ENCODE data around the gene DBET. TPM values are rescaled to one million over a fixed set of nuclear protein-coding genes. Genes with fewer than 3 reads are reported as not detected.
A peak's percentile ranks its signal among the peaks of the same experiment; 100 is the strongest.
"Not testable (repeated sequence)": the region's sequence is repeated elsewhere in the genome, so short reads cannot be mapped to it uniquely, and the experiment has no call there.

The DBET gene
- total RNA-seq, 4 donors from 2014 or later, result not detected

DNA sequence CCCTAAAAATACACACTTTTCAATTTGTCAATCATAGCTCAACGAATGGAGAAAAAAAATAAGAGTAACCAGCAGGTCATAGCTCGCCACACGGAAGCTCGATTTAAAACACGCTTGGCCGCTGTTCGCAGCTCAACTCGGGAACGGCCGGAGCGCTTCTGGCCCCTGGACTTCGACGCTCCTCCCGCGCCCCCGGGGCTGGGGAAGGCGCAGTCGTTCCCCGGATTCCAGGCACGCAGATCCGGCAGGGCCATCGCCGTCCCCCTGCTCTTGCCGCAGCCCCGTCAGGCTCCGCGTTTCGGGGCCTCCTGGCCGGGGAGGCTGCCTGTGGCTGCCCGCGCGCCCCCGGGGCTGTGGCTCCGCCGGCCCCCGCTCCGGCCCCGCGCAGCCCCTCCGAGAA is 23.4 kb upstream of the DBET start:
- not testable (repeated sequence) for H3K4me3 ChIP-seq, H3K9me3 ChIP-seq, H3K4me1 ChIP-seq, H3K36me3 ChIP-seq, H3K27ac ChIP-seq, DNase-seq, H3K27me3 ChIP-seq

DNA sequence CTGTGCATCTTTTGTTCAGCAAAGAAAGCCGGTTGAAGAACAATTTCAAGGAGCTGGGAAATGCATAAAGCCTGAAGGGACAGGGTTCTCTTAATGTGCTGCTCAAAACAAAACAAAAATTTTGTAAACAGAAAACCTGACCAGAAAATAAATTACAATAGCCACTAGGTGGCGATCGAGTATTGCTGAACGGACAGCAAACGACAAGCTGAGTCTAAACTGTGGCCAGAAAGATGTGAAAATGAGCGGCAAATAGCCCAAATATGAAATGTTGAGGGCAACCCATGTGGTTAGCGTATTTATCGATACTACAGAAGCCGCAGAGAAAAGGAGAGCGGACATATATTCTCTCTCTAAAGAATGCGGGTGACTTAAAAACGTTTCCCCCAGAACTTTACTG is 16.7 kb upstream of the DBET start:
- H3K27me3 ChIP-seq, H3K4me1 ChIP-seq, H3K27ac ChIP-seq, H3K4me3 ChIP-seq, H3K9me3 ChIP-seq, H3K36me3 ChIP-seq, DNase-seq: not testable (repeated sequence)

GRCh38 chr4:190049378-190050239 is 14.7 kb upstream of the DBET start:
- not testable (repeated sequence) for H3K4me3 ChIP-seq, H3K27ac ChIP-seq, H3K4me1 ChIP-seq, DNase-seq, H3K9me3 ChIP-seq, H3K36me3 ChIP-seq, H3K27me3 ChIP-seq

DNA sequence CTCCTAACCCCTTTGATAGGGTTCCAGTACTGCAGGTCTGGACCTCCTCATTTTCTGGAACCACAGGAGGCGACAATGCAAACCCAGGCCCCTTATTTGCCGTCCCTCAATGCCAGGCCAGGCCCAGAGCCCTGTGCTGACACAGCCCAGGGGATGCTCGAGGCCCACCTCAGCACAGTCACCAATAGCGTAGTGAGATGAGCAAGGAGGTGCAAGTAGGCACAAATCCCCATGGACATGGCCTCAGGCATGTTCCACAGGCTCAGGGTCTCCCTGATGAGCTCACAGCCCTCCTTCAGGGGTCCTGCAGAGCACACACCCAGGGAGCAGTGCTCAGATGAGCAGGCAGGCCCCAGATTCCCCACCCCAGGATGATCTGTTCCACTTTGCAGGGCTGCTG is 5.3 kb upstream of the DBET start:
- H3K4me1 ChIP-seq, DNase-seq, H3K4me3 ChIP-seq, H3K36me3 ChIP-seq, H3K9me3 ChIP-seq, H3K27me3 ChIP-seq, H3K27ac ChIP-seq: not testable (repeated sequence)

GRCh38 chr4:190064805-190065204 is 503 bp downstream of the DBET start:
- H3K27me3 ChIP-seq, H3K36me3 ChIP-seq, DNase-seq, H3K27ac ChIP-seq, H3K4me3 ChIP-seq, H3K9me3 ChIP-seq, H3K4me1 ChIP-seq: not testable (repeated sequence)

GRCh38 chr4:190068351-190068750 is 4.0 kb downstream of the DBET start:
- H3K27ac ChIP-seq, H3K4me3 ChIP-seq, H3K9me3 ChIP-seq, H3K27me3 ChIP-seq, H3K4me1 ChIP-seq, H3K36me3 ChIP-seq, DNase-seq: not testable (repeated sequence)

DNA sequence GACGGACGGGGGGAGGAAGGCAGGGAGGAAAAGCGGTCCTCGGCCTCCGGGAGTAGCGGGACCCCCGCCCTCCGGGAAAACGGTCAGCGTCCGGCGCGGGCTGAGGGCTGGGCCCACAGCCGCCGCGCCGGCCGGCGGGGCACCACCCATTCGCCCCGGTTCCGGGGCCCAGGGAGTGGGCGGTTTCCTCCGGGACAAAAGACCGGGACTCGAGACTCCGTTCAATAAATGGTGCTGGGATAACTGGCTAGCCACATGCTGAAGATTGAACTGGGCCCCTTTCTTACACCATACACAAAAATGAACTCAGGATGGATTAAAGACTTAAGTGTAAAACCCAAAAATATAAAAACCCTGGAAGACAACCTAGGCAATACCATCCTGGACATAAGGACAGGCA is 28.8 kb downstream of the DBET start:
- H3K27me3 ChIP-seq, H3K27ac ChIP-seq, H3K9me3 ChIP-seq, H3K4me3 ChIP-seq, DNase-seq, H3K36me3 ChIP-seq, H3K4me1 ChIP-seq: not testable (repeated sequence)

GRCh38 chr4:190094031-190094430 is 29.7 kb downstream of the DBET start:
- DNase-seq, H3K36me3 ChIP-seq, H3K4me1 ChIP-seq, H3K9me3 ChIP-seq, H3K4me3 ChIP-seq, H3K27ac ChIP-seq, H3K27me3 ChIP-seq: not testable (repeated sequence)

DNA sequence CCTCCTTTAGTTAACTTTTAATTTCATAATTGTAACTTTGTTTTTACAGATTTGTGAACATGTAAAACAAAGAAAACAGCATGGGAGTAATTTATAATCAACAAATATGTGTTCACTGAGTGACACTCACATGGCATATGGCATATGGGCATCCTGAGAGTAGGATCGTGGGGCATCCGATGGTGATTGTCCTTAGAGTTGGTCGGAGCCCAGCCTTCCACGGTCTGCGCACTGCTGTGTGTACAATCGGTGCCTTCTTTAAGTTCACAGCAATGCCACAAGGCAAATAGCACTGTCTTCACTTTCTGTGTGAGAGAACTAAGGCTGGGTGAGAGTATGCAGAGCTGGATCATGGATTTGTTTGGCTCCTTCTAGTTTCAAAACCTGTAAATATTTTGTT is 31.0 kb downstream of the DBET start:
- not testable (repeated sequence) for H3K27me3 ChIP-seq, H3K27ac ChIP-seq, H3K4me3 ChIP-seq, H3K4me1 ChIP-seq, H3K36me3 ChIP-seq, H3K9me3 ChIP-seq, DNase-seq

DNA sequence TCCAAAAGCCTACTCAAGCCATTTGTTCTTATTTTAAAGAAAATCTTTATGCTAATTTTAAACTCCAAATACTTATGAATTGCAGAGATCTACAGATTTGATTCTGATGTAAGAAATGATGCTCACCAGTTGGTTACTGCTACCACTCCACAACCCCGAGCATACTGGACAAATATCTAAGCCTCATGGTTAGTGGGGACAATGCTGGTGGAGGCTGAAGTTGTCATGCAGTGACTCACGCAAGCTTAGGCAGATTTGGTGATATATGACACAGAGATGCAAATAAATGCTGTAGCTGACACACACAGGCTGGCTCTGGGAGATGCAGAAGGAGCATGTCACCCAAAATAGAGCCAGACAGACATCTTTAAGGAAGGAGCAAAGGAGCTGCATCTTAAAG is 35.3 kb downstream of the DBET start:
- H3K4me3 ChIP-seq, H3K4me1 ChIP-seq, H3K9me3 ChIP-seq, DNase-seq, H3K27ac ChIP-seq, H3K36me3 ChIP-seq, H3K27me3 ChIP-seq: not testable (repeated sequence)

- not testable (repeated sequence) for H3K9me3 ChIP-seq, H3K4me1 ChIP-seq, H3K27ac ChIP-seq, H3K36me3 ChIP-seq, DNase-seq, H3K27me3 ChIP-seq, H3K4me3 ChIP-seq
Measured at GRCh38 chr4:190101525-190101924, 37.2 kb downstream of the DBET start.

- H3K4me1 ChIP-seq, H3K27ac ChIP-seq, H3K4me3 ChIP-seq, H3K9me3 ChIP-seq, H3K27me3 ChIP-seq, DNase-seq, H3K36me3 ChIP-seq: not testable (repeated sequence)
Measured at GRCh38 chr4:190106191-190106590, 41.9 kb downstream of the DBET start.

GRCh38 chr4:190106611-190107480 is 42.5 kb downstream of the DBET start:
- peak in 1 of 3 donors; percentile 47 for DNase-seq

GRCh38 chr4:190107766-190108485 is 43.6 kb downstream of the DBET start:
- not testable (repeated sequence) for H3K9me3 ChIP-seq, H3K27ac ChIP-seq, H3K4me3 ChIP-seq, H3K4me1 ChIP-seq, H3K36me3 ChIP-seq, DNase-seq, H3K27me3 ChIP-seq

More at GRCh38 chr4:190106611-190107480, 42.5 kb downstream of the DBET start:
- H3K27me3 ChIP-seq, H3K4me1 ChIP-seq, H3K27ac ChIP-seq, H3K4me3 ChIP-seq, H3K36me3 ChIP-seq, H3K9me3 ChIP-seq: not testable (repeated sequence)

DNA sequence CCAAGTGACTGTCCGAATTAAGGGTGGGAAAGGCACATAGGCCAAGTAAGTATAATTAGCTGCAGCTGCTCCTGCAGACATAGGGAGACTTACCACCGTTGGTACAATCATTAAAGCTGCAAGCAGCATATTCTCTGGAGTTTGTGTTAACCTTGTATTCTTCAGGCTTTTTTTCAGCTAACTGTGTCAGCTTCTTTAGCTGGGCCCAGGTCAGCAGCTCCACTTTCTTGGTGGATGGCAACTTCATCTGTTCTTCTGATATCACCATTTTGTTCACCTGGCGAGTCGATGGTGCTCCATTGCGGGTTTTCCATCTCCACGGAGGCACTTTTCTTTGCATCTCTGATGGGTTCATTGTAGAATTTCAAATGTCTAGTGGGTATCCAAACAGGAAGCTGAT is 44.5 kb downstream of the DBET start:
- DNase-seq, result peak in 1 of 3 donors; percentile 45
- not testable (repeated sequence) for H3K4me3 ChIP-seq, H3K27me3 ChIP-seq, H3K4me1 ChIP-seq, H3K36me3 ChIP-seq, H3K27ac ChIP-seq, H3K9me3 ChIP-seq

Data from Peyer's patch (tissue), 4 donors.